NCI-H1417 (cell line): ENCODE data around the gene IFNAR2.
"Not testable (repeated sequence)": the region's sequence is repeated elsewhere in the genome, so short reads cannot be mapped to it uniquely, and the experiment has no call there.

Experiments used
- DNase-seq, 3 experiments: peaks; one replicate each; lab custom pipeline; 2025; lab: John Stamatoyannopoulos, UW

Gene IFNAR2

DNA sequence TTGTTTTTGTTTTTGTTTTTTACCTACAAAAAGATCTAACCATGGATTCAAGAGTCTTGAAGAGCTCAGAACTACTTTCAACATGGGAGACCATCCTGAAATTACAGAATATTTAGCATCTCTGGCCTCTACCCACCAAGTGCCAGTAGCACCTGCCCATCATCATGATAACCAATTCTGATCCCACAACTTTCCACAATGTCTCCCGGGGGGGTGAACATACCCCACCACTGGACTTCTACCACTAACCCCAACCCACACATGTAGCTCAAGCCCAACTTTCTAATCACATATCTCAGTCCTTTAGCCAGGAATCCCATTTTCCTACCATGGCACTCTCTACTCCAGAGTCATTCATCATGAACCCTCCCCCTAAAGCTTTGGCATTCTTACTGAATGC, 15.7 kb upstream of the IFNAR2 start:
- DNase-seq: no peak

GRCh38 chr21:33217138-33217520, 12.6 kb upstream of the IFNAR2 start:
- DNase-seq: no peak

DNA sequence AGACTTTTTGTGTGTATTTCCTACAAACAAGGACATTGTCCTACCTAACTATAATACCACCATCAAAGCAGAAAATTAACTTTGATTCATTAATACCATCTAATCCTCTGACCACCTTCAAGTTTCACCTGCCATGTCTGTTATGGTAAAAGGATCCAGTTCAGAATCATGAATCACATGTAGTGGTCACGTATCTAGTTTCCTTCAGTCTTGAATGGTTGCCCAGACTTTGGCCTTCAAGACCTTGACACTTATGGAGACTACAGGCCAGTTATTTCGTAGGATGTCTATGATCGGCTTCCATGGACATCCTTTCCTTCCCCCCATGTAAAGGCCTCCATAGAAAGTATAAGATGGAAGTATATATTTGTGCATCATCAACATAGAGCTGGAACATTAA, 10.4 kb upstream of the IFNAR2 start:
- DNase-seq: no peak

GRCh38 chr21:33219954-33220353, 9.8 kb upstream of the IFNAR2 start:
- DNase-seq: no peak

DNA sequence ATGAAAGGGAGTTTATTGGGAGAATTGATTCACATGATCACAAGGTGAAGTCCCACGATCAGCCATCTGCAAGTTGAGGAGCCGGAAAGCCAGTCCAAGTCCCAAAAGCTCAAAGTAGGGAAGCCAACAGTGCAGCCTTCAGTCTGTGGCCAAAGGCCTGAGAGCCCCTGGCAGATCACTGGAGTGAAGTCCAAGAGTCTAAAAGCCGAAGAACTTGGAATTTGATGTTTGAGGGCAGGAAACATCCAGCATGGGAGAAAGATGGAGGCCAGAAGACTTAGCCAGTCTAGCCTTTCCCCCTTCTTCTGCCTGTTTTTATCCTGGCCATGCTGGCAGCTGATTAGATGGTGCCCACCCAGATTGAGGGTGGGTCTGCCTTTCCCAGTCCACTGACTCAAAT, 4.4 kb upstream of the IFNAR2 start:
- not testable (repeated sequence) for DNase-seq

GRCh38 chr21:33228455-33228854, 1.3 kb upstream of the IFNAR2 start:
- no peak for DNase-seq

DNA sequence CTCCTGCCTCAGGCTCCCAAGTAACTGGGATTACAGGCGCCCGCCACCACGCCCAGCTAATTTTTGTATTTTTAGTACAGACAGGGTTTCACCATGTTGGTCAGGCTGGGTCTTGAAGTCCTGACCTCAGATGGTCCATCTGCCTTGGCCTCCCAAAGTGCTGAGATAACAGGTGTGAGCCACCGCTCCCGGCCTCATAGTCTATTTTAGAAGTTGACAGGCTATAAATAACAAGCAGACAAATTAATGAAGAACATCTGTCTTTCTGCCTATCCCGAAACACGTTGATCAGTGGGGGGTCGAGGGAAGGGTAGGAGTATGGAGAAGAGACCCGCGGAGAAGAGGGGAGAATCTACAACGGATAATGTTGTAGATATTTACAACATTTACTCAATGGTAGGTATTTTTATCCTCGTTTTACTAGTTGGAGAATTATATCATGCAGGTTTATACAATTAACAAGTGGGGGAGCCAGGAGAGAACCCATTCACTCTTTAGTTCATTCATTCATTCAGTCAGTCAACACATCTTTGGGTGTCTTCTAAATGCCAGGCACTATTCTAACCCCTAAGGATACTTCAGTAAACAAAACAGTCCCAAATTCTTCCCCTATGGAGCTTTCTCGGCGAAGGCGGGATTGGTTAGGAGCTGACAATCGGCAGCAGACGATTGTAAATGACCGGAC, 497 bp upstream of the IFNAR2 start:
- DNase-seq: peak in 2 of 3 experiments; percentile 60 to 84

DNA sequence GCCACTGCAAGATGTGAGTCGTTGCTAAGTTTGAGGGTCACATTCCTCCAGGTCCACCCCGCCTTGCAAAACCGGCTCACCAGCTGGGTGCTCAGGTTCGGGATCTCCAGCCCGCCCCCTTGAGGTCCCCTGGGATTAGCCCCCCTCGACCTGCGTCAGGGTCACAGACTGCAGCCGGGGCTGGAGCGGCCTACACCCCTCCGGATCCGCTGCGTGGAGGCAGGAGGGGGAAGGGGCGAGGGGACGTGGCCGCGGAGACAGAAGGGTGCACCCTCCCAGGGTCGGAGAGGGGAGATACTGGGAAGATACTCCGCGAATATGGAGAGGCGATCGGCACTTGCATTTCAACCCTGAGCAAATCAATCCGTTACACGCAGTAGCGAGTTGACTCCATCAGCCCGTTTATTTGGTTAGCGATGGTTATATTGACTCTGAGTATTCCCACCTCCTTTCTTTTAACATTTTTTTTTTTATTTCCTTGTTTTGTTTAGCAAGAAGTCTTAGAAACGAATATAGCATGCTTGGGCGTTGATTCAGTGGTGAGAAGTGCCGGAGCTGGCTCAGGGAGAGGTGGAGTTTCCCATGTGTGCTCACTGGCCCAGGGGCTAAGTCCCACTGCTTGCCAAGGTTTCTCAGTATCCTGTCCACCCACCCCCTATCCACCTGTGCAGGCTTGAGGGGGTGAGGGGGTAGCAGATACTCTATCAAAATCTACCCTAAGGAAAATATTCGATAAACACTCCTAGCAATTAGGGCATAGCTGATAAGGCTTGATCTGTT, 997 bp downstream of the IFNAR2 start:
- DNase-seq: peak in 2 of 3 experiments; percentile 72 to 79

DNA sequence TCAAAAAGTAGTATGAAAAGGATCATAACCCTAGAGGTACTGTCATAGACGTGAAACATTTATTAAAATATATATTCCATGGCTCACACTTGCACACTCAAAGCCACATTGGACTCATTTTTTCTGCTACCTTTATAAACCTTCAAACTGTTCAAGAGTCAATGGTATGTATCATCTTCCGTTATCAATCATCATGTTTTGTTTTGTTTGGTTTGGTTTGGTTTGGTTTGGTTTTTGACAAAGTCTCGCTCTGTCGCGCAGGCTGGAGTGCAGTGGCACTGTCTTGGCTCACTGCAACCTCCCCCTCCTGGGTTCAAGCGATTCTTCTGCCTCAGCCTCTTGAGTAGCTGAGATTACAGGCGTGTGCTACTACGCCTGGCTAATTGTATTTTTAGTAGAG, 1.8 kb downstream of the IFNAR2 start:
- DNase-seq: no peak

DNA sequence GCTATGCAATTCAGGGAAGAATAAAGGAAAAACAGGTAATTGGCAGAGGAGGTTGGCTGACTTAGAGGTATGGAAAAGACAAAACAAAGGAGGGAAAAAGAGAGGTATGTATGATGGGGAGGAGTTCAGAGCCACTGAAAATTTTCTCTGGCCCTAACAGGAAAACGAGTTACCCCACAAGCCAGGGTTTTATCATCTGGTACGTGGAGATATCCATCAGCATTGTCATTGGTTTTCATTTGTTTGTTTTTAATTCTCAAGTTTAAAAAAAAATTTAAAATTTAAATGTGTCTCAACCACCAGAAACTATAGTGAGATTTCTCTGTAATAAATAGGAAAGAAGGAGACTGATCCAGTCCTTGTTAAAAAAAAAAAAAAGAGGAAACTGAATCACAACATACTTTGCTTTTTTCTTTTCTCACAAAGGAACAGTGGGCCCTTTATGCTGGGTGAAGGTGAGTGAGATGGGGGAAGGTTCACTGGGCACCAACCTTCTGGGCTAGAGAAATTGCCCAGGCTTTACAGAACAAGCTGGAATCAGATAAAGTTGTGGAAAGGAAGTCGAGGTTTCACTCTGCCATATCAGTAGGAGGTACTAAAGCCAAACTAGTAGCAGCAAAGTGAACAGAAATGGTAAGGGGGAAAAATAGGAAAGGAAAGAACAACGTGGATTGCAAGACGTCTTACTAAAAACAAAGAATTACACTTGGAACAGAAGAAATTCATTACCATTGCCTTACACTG, 2.7 kb downstream of the IFNAR2 start:
- no peak for DNase-seq

- no peak for DNase-seq
Measured at GRCh38 chr21:33234635-33235520, 5.1 kb downstream of the IFNAR2 start.

- no peak for DNase-seq
Measured at GRCh38 chr21:33236013-33236686, 6.4 kb downstream of the IFNAR2 start.

- no peak for DNase-seq
Measured at GRCh38 chr21:33236766-33237165, 7.0 kb downstream of the IFNAR2 start.

GRCh38 chr21:33237486-33237885, 7.7 kb downstream of the IFNAR2 start:
- no peak for DNase-seq

DNA sequence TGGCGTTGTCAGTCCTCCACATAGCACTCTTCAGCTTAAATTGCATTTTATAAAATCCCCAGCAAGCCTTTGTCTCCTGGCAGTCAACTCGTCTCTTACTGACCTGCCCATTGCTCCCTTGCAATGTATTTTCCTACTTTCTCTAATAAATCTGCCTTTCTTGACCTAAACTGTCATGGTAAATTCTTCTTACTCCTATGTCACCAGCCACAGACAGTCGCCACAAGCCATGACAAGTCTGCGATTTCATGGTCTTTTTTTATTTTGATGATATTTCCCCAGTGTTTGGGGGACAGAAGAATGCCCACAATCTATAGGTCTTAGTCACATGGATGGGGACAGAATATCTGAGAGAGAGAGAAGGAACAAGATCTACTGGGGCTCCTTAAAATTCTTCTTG, 8.4 kb downstream of the IFNAR2 start:
- no peak for DNase-seq

GRCh38 chr21:33238565-33239255, 9.0 kb downstream of the IFNAR2 start:
- no peak for DNase-seq

DNA sequence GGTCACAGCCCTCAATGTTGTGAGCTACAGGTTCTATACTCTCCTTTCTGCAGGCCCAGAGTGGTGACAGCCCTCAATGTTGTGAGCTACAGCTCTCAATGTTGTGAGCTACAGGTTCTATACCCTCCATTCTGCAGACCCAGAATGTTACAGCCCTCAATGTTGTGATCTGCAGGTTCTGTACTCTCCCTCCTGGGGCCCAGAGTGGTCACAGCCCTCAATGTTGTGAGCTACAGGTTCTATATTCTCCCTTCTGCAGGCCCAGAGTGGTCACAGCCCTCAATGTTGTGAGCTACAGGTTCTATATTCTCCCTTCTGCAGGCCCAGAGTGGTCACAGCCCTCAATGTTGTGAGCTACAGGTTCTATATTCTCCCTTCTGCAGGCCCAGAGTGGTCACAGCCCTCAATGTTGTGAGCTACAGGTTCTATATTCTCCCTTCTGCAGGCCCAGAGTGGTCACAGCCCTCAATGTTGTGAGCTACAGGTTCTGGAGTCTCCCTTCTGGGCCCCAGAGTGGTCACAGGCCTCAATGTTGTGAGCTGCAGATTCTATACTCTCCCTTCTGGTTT, 9.9 kb downstream of the IFNAR2 start:
- DNase-seq: not testable (repeated sequence)

- DNase-seq: no peak
Measured at GRCh38 chr21:33240404-33240803, 10.7 kb downstream of the IFNAR2 start.

GRCh38 chr21:33241846-33242245, 12.1 kb downstream of the IFNAR2 start:
- peak in 2 of 3 experiments; percentile 9 to 13 for DNase-seq

GRCh38 chr21:33242846-33243245, 13.1 kb downstream of the IFNAR2 start:
- DNase-seq: not testable (repeated sequence)
